Mesendoderm (in vitro differentiated cells): Measurements from ENCODE around the gene LIX1.

ENCODE experiments used
- DNase-seq: peaks from one replicate; pipeline ENCODE4 v3.0.0; 2013
- H2AK5ac ChIP-seq: 2 replicates; pipeline ENCODE4 v1.6.1; 2013; ENCODE audit warnings: low read length, inconsistent platforms
- H2BK120ac ChIP-seq: 2 replicates; pipeline ENCODE4 v1.6.1; 2013; ENCODE audit warnings: low read depth, mild to moderate bottlenecking, low read length, moderate library complexity, mixed read lengths
- H2BK15ac ChIP-seq: replicated peaks from 2 replicates; pipeline ENCODE4 v1.6.1; 2013; ENCODE audit warnings: low read depth, mild to moderate bottlenecking, moderate library complexity
- H2BK5ac ChIP-seq: 2 replicates; pipeline ENCODE4 v1.6.1; 2013; ENCODE audit warnings: low read length, inconsistent platforms
- H3K18ac ChIP-seq: 2 replicates; pipeline ENCODE4 v1.6.1; 2013; ENCODE audit warnings: mild to moderate bottlenecking, low read length, mixed read lengths
- H3K23ac ChIP-seq: one replicate; pipeline ENCODE4 v1.6.1; 2013; ENCODE audit warnings: low read length
- H3K27ac ChIP-seq: 2 replicates; pipeline ENCODE4 v1.5.1; 2013; ENCODE audit warnings: low read depth, mild to moderate bottlenecking, inconsistent platforms, low read length, moderate library complexity
- H3K27me3 ChIP-seq: 2 replicates; pipeline ENCODE4 v1.6.1; 2013; ENCODE audit warnings: low read length, control low read depth, mild to moderate bottlenecking, inconsistent platforms; ENCODE audit not compliant: insufficient read depth, poor library complexity
- H3K36me3 ChIP-seq: 2 replicates; pipeline ENCODE4 v1.6.1; 2013; ENCODE audit warnings: low read length, inconsistent platforms; ENCODE audit not compliant: control insufficient read depth, insufficient read depth
- H3K4ac ChIP-seq: one replicate; pipeline ENCODE4 v1.6.1; 2013; ENCODE audit warnings: low read depth, mild to moderate bottlenecking, low read length, moderate library complexity
- H3K4me1 ChIP-seq: 2 replicates; pipeline ENCODE4 v1.6.1; 2013; ENCODE audit warnings: low read depth, low read length, inconsistent platforms; ENCODE audit not compliant: control insufficient read depth
- H3K4me2 ChIP-seq: 2 replicates; pipeline ENCODE4 v1.6.1; 2013; ENCODE audit warnings: low read length
- H3K4me3 ChIP-seq: 2 replicates; pipeline ENCODE4 v1.5.1; 2013; ENCODE audit warnings: mild to moderate bottlenecking, low read length
- H3K56ac ChIP-seq: one replicate; pipeline ENCODE4 v1.6.1; 2013; ENCODE audit warnings: low read length
- H3K79me1 ChIP-seq: 2 replicates; pipeline ENCODE4 v1.6.1; 2013; ENCODE audit warnings: low read length, inconsistent platforms
- H3K79me2 ChIP-seq: 2 replicates; pipeline ENCODE4 v1.6.1; 2013; ENCODE audit warnings: mild to moderate bottlenecking, low read length; ENCODE audit not compliant: control insufficient read depth, insufficient read depth
- H3K9ac ChIP-seq: 2 replicates; pipeline ENCODE4 v1.6.1; 2013; ENCODE audit warnings: low read length, inconsistent platforms
- H4K5ac ChIP-seq: one replicate; pipeline ENCODE4 v1.6.1; 2013; ENCODE audit warnings: low read length
- H4K8ac ChIP-seq: one replicate; pipeline ENCODE4 v1.6.1; 2013; ENCODE audit warnings: low read depth, mild to moderate bottlenecking, control low read depth, low read length, moderate library complexity
- WGBS: extraction: QIAGEN DNeasy Blood & Tissue Kit; methylation state at CpG from one replicate; pipeline ENCODE4 v1.1.7; 2013; ENCODE audit warnings: low lambda C conversion rate, missing lambda C conversion rate; ENCODE audit not compliant: insufficient coverage; ENCODE audit errors: extremely low coverage; 5-methylcytosine and 5-hydroxymethylcytosine counted together

The LIX1 gene

DNA sequence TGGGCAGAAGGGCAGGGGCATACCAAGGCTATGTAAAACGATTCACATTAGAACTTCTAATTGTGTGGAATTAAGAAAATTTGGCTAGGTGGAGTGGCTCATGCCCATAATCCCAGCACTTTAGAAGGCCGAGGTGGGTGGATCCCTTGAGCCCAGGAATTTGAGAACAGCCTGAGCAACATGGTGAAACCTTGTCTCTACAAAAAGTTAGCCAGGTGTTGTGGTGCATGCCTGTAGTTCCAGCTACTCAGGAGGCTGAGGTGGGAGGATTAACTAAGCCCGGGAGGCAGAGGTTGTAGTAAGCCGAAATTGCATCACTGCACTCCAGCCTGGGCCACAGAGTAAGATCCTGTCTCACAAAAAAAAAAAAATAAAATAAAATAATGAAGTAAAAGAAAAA, 65.2 kb downstream of the LIX1 start:
- Histone ChIP-seq H4K5ac (no peak overlapping the region), H2AK5ac (no peak overlapping the region), H3K4me2 (no peak overlapping the region), H4K8ac (no peak overlapping the region), H3K27me3 (no peaks in the 10 kb centered on the region), H3K4me1 (no peaks in the 10 kb centered on the region), H3K79me1 (no peaks in the 10 kb centered on the region), H3K9ac (no peak overlapping the region), H3K4me3 (no peak overlapping the region), H2BK5ac (no peak overlapping the region), H3K56ac (no peak overlapping the region), H2BK15ac (no peak overlapping the region), H3K23ac (no peak overlapping the region), H2BK120ac (no peak overlapping the region), H3K4ac (no peak overlapping the region), H3K36me3 (no peaks in the 10 kb centered on the region), H3K18ac (no peak overlapping the region), H3K27ac (no peak overlapping the region), H3K79me2 (no peaks in the 10 kb centered on the region)
- no peak for DNase-seq
- WGBS: no CpG with 5 or more reads among the region's 4 CpGs

DNA sequence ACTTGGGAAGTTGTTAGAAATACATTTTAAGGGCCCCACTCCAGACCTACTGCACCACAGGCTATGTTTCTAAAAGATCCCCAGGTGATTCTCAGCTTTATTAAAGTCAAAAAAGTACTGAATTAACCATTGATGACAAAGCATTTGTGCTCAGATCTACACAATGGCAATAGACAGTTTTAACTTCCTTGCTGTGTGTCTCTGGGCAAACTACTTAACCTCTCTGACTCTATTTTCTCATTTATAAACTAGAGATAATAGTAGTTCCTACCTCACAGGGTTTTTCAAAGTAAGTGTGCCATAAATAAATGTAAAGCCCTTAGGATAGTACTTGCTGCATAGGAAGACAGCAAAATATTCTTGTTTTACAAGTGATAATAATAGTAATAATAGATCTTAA, 66.3 kb downstream of the LIX1 start:
- Histone ChIP-seq H4K8ac (no peak overlapping the region), H3K9ac (no peak overlapping the region), H3K27me3 (no peaks in the 10 kb centered on the region), H2BK15ac (no peak overlapping the region), H4K5ac (no peak overlapping the region), H3K79me2 (no peaks in the 10 kb centered on the region), H2AK5ac (no peak overlapping the region), H2BK120ac (no peak overlapping the region), H3K23ac (no peak overlapping the region), H3K79me1 (no peaks in the 10 kb centered on the region), H3K4me1 (no peaks in the 10 kb centered on the region), H3K36me3 (no peaks in the 10 kb centered on the region), H2BK5ac (no peak overlapping the region), H3K18ac (no peak overlapping the region), H3K4ac (no peak overlapping the region), H3K4me2 (no peak overlapping the region), H3K4me3 (no peak overlapping the region), H3K56ac (no peak overlapping the region), H3K27ac (no peak overlapping the region)
- no peak for DNase-seq

GRCh38 chr5:97075649-97076048, 66.8 kb downstream of the LIX1 start:
- no peak overlapping the region for H3K18ac ChIP-seq
- no peaks in the 10 kb centered on the region for H3K4me1 ChIP-seq
- no peak overlapping the region for H4K8ac ChIP-seq
- no peak overlapping the region for H3K4me2 ChIP-seq
- no peak overlapping the region for H3K4ac ChIP-seq
- no peak overlapping the region for H2BK120ac ChIP-seq
- H2AK5ac ChIP-seq: no peak overlapping the region
- H3K56ac ChIP-seq: no peak overlapping the region
- H3K79me2 ChIP-seq: no peaks in the 10 kb centered on the region
- H2BK15ac ChIP-seq: no peak overlapping the region
- no peak overlapping the region for H3K4me3 ChIP-seq
- no peak overlapping the region for H2BK5ac ChIP-seq
- H3K23ac ChIP-seq: no peak overlapping the region
- no CpG with 5 or more reads among the region's 5 CpGs for WGBS
- no peak for DNase-seq
- H3K79me1 ChIP-seq: no peaks in the 10 kb centered on the region
- H3K27ac ChIP-seq: no peak overlapping the region
- H3K36me3 ChIP-seq: no peaks in the 10 kb centered on the region
- no peak overlapping the region for H4K5ac ChIP-seq
- H3K27me3 ChIP-seq: no peaks in the 10 kb centered on the region
- H3K9ac ChIP-seq: no peak overlapping the region

GRCh38 chr5:97074859-97075489, 67.4 kb downstream of the LIX1 start:
- Histone ChIP-seq H2BK5ac (no peak overlapping the region), H3K36me3 (no peaks in the 10 kb centered on the region), H2BK15ac (no peak overlapping the region), H4K8ac (no peak overlapping the region), H2BK120ac (no peak overlapping the region), H3K4me1 (no peaks in the 10 kb centered on the region), H3K4ac (no peak overlapping the region), H3K27me3 (no peaks in the 10 kb centered on the region), H3K79me1 (no peaks in the 10 kb centered on the region), H3K56ac (no peak overlapping the region), H3K27ac (no peak overlapping the region), H3K9ac (no peak overlapping the region), H3K23ac (no peak overlapping the region), H3K4me2 (no peak overlapping the region), H3K79me2 (no peaks in the 10 kb centered on the region), H4K5ac (no peak overlapping the region), H3K18ac (no peak overlapping the region), H3K4me3 (no peak overlapping the region), H2AK5ac (no peak overlapping the region)
- DNase-seq: no peak
- no CpG with 5 or more reads among the region's 4 CpGs for WGBS

DNA sequence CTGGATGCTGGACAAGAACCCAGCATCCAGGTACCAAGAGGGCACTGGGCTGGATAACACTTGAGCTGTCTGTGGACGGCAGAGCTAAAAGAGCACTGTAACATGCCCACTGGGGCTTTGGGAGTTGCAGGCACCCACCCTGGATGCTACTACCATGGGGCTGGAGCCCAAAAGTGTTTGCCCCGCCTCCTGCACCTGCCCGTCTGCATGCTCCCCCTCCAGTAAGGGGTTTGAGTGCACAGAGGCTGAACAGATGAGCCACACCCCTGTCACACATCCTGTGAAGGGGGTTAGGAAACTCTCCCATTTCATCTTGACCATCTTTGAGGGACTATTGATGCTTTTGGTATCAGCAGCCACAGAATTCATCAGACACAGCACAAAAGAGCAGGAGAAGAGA, 69.0 kb downstream of the LIX1 start:
- Histone ChIP-seq H3K4me3 (no peak overlapping the region), H4K8ac (no peak overlapping the region), H2BK120ac (no peak overlapping the region), H2AK5ac (no peak overlapping the region), H4K5ac (no peak overlapping the region), H3K27me3 (no peaks in the 10 kb centered on the region), H3K4me1 (no peaks in the 10 kb centered on the region), H3K27ac (no peak overlapping the region), H3K79me1 (no peaks in the 10 kb centered on the region), H3K23ac (no peak overlapping the region), H2BK15ac (no peak overlapping the region), H3K4me2 (no peak overlapping the region), H3K56ac (no peak overlapping the region), H2BK5ac (no peak overlapping the region), H3K18ac (no peak overlapping the region), H3K36me3 (no peaks in the 10 kb centered on the region), H3K79me2 (no peaks in the 10 kb centered on the region), H3K4ac (no peak overlapping the region), H3K9ac (no peak overlapping the region)
- WGBS: no CpG with 5 or more reads among the region's 3 CpGs
- no peak for DNase-seq

DNA sequence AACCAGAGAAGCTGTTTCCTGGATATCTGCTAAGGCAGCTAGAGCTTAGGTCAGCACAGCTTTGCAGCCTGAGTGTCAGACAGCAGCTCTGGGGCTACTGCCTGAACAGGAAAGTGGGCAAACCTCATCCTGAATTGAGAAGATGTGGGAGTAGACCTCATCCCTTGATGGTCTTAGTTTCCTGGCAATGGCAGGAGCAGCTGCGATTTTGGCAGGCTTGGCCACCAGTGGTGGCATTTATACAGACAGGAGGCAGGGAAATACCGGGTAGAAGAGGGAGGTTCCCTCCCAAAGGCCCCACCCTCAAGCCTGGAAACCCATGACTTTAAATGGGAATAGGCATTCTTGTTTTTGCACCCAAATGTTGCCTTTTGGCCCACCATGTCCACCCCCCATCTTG, 69.7 kb downstream of the LIX1 start:
- no CpG with 5 or more reads among the region's 2 CpGs for WGBS
- H3K18ac ChIP-seq: no peak overlapping the region
- H2BK5ac ChIP-seq: no peak overlapping the region
- H3K4me2 ChIP-seq: no peak overlapping the region
- no peak overlapping the region for H2BK15ac ChIP-seq
- no peaks in the 10 kb centered on the region for H3K79me2 ChIP-seq
- H4K5ac ChIP-seq: no peak overlapping the region
- H3K79me1 ChIP-seq: no peaks in the 10 kb centered on the region
- H3K27me3 ChIP-seq: no peaks in the 10 kb centered on the region
- no peaks in the 10 kb centered on the region for H3K4me1 ChIP-seq
- no peak overlapping the region for H3K9ac ChIP-seq
- no peak overlapping the region for H3K27ac ChIP-seq
- DNase-seq: no peak
- no peak overlapping the region for H2BK120ac ChIP-seq
- no peak overlapping the region for H3K56ac ChIP-seq
- H3K36me3 ChIP-seq: no peaks in the 10 kb centered on the region
- H3K4me3 ChIP-seq: no peak overlapping the region
- no peak overlapping the region for H4K8ac ChIP-seq
- no peak overlapping the region for H3K23ac ChIP-seq
- H3K4ac ChIP-seq: no peak overlapping the region
- no peak overlapping the region for H2AK5ac ChIP-seq
